SK-N-SH (cell line): ENCODE results near the gene CEP70. TPM values are rescaled to one million over a fixed set of nuclear protein-coding genes. Genes with fewer than 3 reads are reported as not detected.

ENCODE experiments used
- CTCF ChIA-PET: fragments of 300-600, 350-600 bp; formaldehyde crosslinking; extraction: SDS; loops from one replicate; lab custom pipeline; 2021; lab: Yijun Ruan, JAX
- POLR2A ChIA-PET: fragments of 350-600 bp; sonication (Branson Sonifier 250); formaldehyde crosslinking; extraction: SDS; loops from one replicate; lab custom pipeline; 2020; ENCODE audit warnings: antibody characterized with exemption, inconsistent platforms; lab: Yijun Ruan, JAX
- DNase-seq: peaks from one replicate; pipeline ENCODE4 v3.0.0; 2012
- H2AFZ ChIP-seq: fragments of 200-600 bp; sonication (generic); 2 replicates; pipeline ENCODE4 v1.8.1; 2016; ENCODE audit warnings: antibody characterized with exemption, mild to moderate bottlenecking, low read depth
- H3F3A ChIP-seq: fragments of 200-600 bp; sonication (generic); replicated peaks from 2 replicates; pipeline ENCODE3; 2016; ENCODE audit warnings: antibody characterized with exemption, mild to moderate bottlenecking; ENCODE audit not compliant: insufficient read depth
- H3K27ac ChIP-seq, 2 experiments: fragments of 200-500 bp in 1 of 2; fragments of 200-600 bp in 1 of 2; sonication (Bioruptor generic) in 1 of 2; sonication (generic), shearing (Covaris generic) in 1 of 2; 2 replicates each; pipeline versions ENCODE4 v1.5.1 to v1.6.1; 2014 to 2016; ENCODE audit warnings: low read depth in 2 of 2, inconsistent platforms in 1 of 2, low read length in 1 of 2, mild to moderate bottlenecking in 1 of 2, mixed read lengths in 1 of 2
- H3K27me3 ChIP-seq: fragments of 200-600 bp; sonication (generic), shearing (Covaris generic); 2 replicates; pipeline ENCODE4 v1.6.1; 2016; ENCODE audit warnings: mixed run types; ENCODE audit not compliant: insufficient read depth
- H3K36me3 ChIP-seq, 2 experiments: fragments of 200-500 bp in 1 of 2; fragments of 200-600 bp in 1 of 2; sonication (Bioruptor generic) in 1 of 2; sonication (generic) in 1 of 2; replicated peaks in 1 of 2; 2 replicates each; pipeline versions ENCODE3 to v1.5.1; 2014 to 2016; ENCODE audit warnings: low read length in 1 of 2, mild to moderate bottlenecking in 1 of 2; ENCODE audit not compliant: insufficient read depth in 2 of 2, control insufficient read depth in 1 of 2
- H3K4me1 ChIP-seq, 2 experiments: fragments of 200-500 bp in 1 of 2; fragments of 200-600 bp in 1 of 2; sonication (Bioruptor generic) in 1 of 2; sonication (generic), shearing (Covaris generic) in 1 of 2; 2 replicates each; pipeline versions ENCODE4 v1.5.1 to v1.6.1; 2014 to 2016; ENCODE audit warnings: low read depth in 1 of 2, low read length in 1 of 2, mixed run types in 1 of 2; ENCODE audit not compliant: insufficient read depth in 2 of 2, control insufficient read depth in 1 of 2
- H3K4me2 ChIP-seq: fragments of 200-600 bp; sonication (generic), shearing (Covaris generic); 2 replicates; pipeline ENCODE4 v1.6.1; 2017; ENCODE audit warnings: mixed run types
- H3K4me3 ChIP-seq, 2 experiments: fragments of 200-500 bp in 1 of 2; fragments of 200-600 bp in 1 of 2; sonication (Bioruptor generic) in 1 of 2; sonication (generic), shearing (Covaris generic) in 1 of 2; 2 replicates each; pipeline versions ENCODE4 v1.5.1 to v1.8.1; 2014 to 2016; ENCODE audit warnings: low read depth in 2 of 2, inconsistent platforms in 1 of 2, low read length in 1 of 2, mild to moderate bottlenecking in 1 of 2, mixed read lengths in 1 of 2, moderate library complexity in 1 of 2
- H3K79me2 ChIP-seq: fragments of 200-600 bp; sonication (generic); 2 replicates; pipeline ENCODE4 v1.8.1; 2017; ENCODE audit warnings: mild to moderate bottlenecking; ENCODE audit not compliant: insufficient read depth
- H3K9ac ChIP-seq: fragments of 200-600 bp; sonication (generic); 2 replicates; pipeline ENCODE4 v1.6.1; 2017; ENCODE audit warnings: mixed run types
- H3K9me2 ChIP-seq: fragments of 200-600 bp; sonication (generic); 2 replicates; pipeline ENCODE4 v1.6.1; 2017; ENCODE audit warnings: mixed run types
- H3K9me3 ChIP-seq: fragments of 200-600 bp; sonication (generic); 2 replicates; pipeline ENCODE4 v1.6.1; 2017; ENCODE audit warnings: mixed run types, mild to moderate bottlenecking, moderate library complexity
- H4K20me1 ChIP-seq: fragments of 200-600 bp; sonication (generic); 2 replicates; pipeline ENCODE4 v1.6.1; 2017; ENCODE audit warnings: mild to moderate bottlenecking, mixed run types; ENCODE audit not compliant: insufficient read depth
- CTCF ChIP-seq: fragments of 200-600 bp; sonication (generic); IDR thresholded peaks from 2 replicates; pipeline ENCODE4 v1.6.1; 2017; ENCODE audit warnings: antibody characterized with exemption, mild to moderate bottlenecking, moderate library complexity
- ELF1 ChIP-seq: IDR thresholded peaks from 2 replicates; pipeline ENCODE4 v1.4.0; 2012
- EP300 ChIP-seq, 2 experiments: IDR thresholded peaks; 2 replicates each; pipeline versions ENCODE4 v1.4.0 to v1.6.1; 2012; ENCODE audit warnings: borderline replicate concordance in 1 of 2, low read depth in 1 of 2, low read length in 1 of 2
- FOXJ3 ChIP-seq: sonication (generic); formaldehyde crosslinking; IDR thresholded peaks from 2 replicates; pipeline ENCODE4 v1.5.1; 2020; ENCODE audit warnings: mild to moderate bottlenecking, missing genetic modification reagents
- FOXM1 ChIP-seq: IDR thresholded peaks from 2 replicates; pipeline ENCODE4 v1.4.0; 2012; ENCODE audit warnings: low read depth, mild to moderate bottlenecking
- GABPA ChIP-seq: IDR thresholded peaks from 2 replicates; pipeline ENCODE4 v1.4.0; 2012; ENCODE audit warnings: low read depth, mild to moderate bottlenecking
- IRF3 ChIP-seq: fragments of 150-350 bp; IDR thresholded peaks from 2 replicates; pipeline ENCODE4 v1.6.1; 2016; ENCODE audit warnings: mild to moderate bottlenecking, low read depth, low read length
- JUND ChIP-seq: IDR thresholded peaks from 2 replicates; pipeline ENCODE4 v1.4.0; 2012
- MAX ChIP-seq: IDR thresholded peaks from 2 replicates; pipeline ENCODE4 v1.4.0; 2012; ENCODE audit warnings: low read depth
- MXI1 ChIP-seq: IDR thresholded peaks from 2 replicates; pipeline ENCODE4 v1.6.1; 2012; ENCODE audit warnings: mild to moderate bottlenecking, low read depth, low read length, improper control_type of control experiment
- NRF1 ChIP-seq: IDR thresholded peaks from 2 replicates; pipeline ENCODE4 v1.6.1; 2012; ENCODE audit warnings: low read depth, mild to moderate bottlenecking, low read length
- PBX3 ChIP-seq: IDR thresholded peaks from 2 replicates; pipeline ENCODE4; 2012
- POLR2AphosphoS5 ChIP-seq: IDR thresholded peaks from 2 replicates; pipeline ENCODE4 v1.6.1; 2012; ENCODE audit warnings: low read depth, low read length
- RCOR1 ChIP-seq: fragments of 150-350 bp; IDR thresholded peaks from 2 replicates; pipeline ENCODE4 v1.6.1; 2017; ENCODE audit warnings: antibody characterized with exemption, low read length
- RXRA ChIP-seq: IDR thresholded peaks from 2 replicates; pipeline ENCODE4 v1.4.0; 2012; ENCODE audit warnings: low read depth, mild to moderate bottlenecking, borderline replicate concordance
- SIN3A ChIP-seq: IDR thresholded peaks from 2 replicates; pipeline ENCODE4 v1.6.1; 2012; ENCODE audit warnings: low read depth, mild to moderate bottlenecking, low read length, moderate library complexity, borderline replicate concordance
- SMC3 ChIP-seq: IDR thresholded peaks from 2 replicates; pipeline ENCODE4 v1.6.1; 2012; ENCODE audit warnings: low read depth, low read length, improper control_type of control experiment
- TAF1 ChIP-seq: IDR thresholded peaks from 2 replicates; pipeline ENCODE4 v1.6.1; 2012; ENCODE audit warnings: low read depth, mild to moderate bottlenecking, low read length, moderate library complexity, borderline replicate concordance
- USF1 ChIP-seq: IDR thresholded peaks from 2 replicates; pipeline ENCODE4 v1.4.0; 2012; ENCODE audit warnings: low read depth, borderline replicate concordance
- YY1 ChIP-seq: IDR thresholded peaks from 2 replicates; pipeline ENCODE4 v1.4.0; 2012; ENCODE audit warnings: low read depth, mild to moderate bottlenecking
- ZBTB33 ChIP-seq: IDR thresholded peaks from 2 replicates; pipeline ENCODE4 v1.4.0; 2012; ENCODE audit warnings: low read depth, borderline replicate concordance
- WGBS: methylation state at CpG from one replicate; pipeline ENCODE4 v1.1.6; 2017; ENCODE audit warnings: low lambda C conversion rate; 5-methylcytosine and 5-hydroxymethylcytosine counted together
- polyA plus RNA-seq, 3 experiments: library from polyadenylated mRNA; depleted of rRNA; stranded (reverse); fragments of >200 nt; gene quantifications; 2 replicates each; pipeline ENCODE4 v1.2.3, GENCODE V29; 2012

CEP70 gene
- polyA plus RNA-seq, 1 of the 3 experiments (the other 2 are of a cell fraction) = 3.7 TPM

- TF ChIP-seq CTCF (no peak), PBX3 (no peak), ELF1 (no peak), RXRA (no peak), POLR2AphosphoS5 (no peak), TAF1 (no peak), YY1 (no peak), GABPA (no peak), JUND (no peak), MXI1 (no peak), EP300 (IDR thresholded peaks at IDR 0.05; ENCODE audit: borderline replicate concordance in 1 of 2, low read depth in 1 of 2, low read length in 1 of 2) (no peak), FOXJ3 (no peak)
These were observed 46.5 kb upstream of the CEP70 start (continued) for GRCh38 chr3:138640537-138640936.

GRCh38 chr3:138638641-138639040 lies 44.6 kb upstream of the CEP70 start:
- no peak overlapping the region for H3K9ac ChIP-seq
- no peak overlapping the region for H3K4me2 ChIP-seq
- TF ChIP-seq USF1 (no peak), MXI1 (no peak)
- 96% methylated on average over 2 of the region's 2 CpGs for WGBS
- H3K4me3 ChIP-seq = no peak overlapping the region
- H3K4me1 ChIP-seq = no peaks in the 10 kb centered on the region
- ChIA-PET CTCF (no interaction called here), POLR2A (no interaction called here)
- H3F3A ChIP-seq = no peaks in the 10 kb centered on the region
- H3K9me2 ChIP-seq = no peaks in the 10 kb centered on the region
- H3K27me3 ChIP-seq = no peaks in the 10 kb centered on the region
- no peaks in the 10 kb centered on the region for H4K20me1 ChIP-seq
- no peak for DNase-seq
- no peak overlapping the region for H3K27ac ChIP-seq
- H2AFZ ChIP-seq = no peak overlapping the region
- peaks cover 0 to 3% of the 10 kb centered on the region in 2 experiments for H3K36me3 ChIP-seq
- peaks cover 10% of the 10 kb centered on the region; the same call in 1 of the 2 replicates for H3K9me3 ChIP-seq
- no peaks in the 10 kb centered on the region for H3K79me2 ChIP-seq

GRCh38 chr3:138629526-138629925 lies 35.5 kb upstream of the CEP70 start:
- no peaks in the 10 kb centered on the region for H3F3A ChIP-seq
- no peaks in the 10 kb centered on the region for H3K9me2 ChIP-seq
- DNase-seq = no peak
- no peaks in the 10 kb centered on the region for H3K27me3 ChIP-seq
- 77% methylated on average over 6 of the region's 6 CpGs for WGBS
- no peaks in the 10 kb centered on the region for H3K79me2 ChIP-seq
- H3K27ac ChIP-seq = no peak overlapping the region
- H3K4me3 ChIP-seq = no peak overlapping the region
- no peaks in the 10 kb centered on the region for H3K9me3 ChIP-seq
- H3K4me2 ChIP-seq = no peak overlapping the region
- H3K9ac ChIP-seq = no peak overlapping the region
- H4K20me1 ChIP-seq = no peaks in the 10 kb centered on the region
- TF ChIP-seq IRF3 (no peak), EP300 (IDR thresholded peaks at IDR 0.05; ENCODE audit: borderline replicate concordance in 1 of 2, low read depth in 1 of 2, low read length in 1 of 2) (no peak), FOXM1 (no peak), ZBTB33 (no peak), MAX (no peak), SIN3A (no peak), SMC3 (no peak), JUND (no peak), RCOR1 (no peak), ELF1 (no peak), YY1 (no peak), NRF1 (no peak)
- no peak overlapping the region for H2AFZ ChIP-seq
- peaks cover 3% of the 10 kb centered on the region in 2 experiments for H3K36me3 ChIP-seq
- no peaks in the 10 kb centered on the region; a peak in 1 of 4 replicates for H3K4me1 ChIP-seq
- CTCF ChIA-PET = interaction anchor here (1.1 kb wide), 1 partner anchor 34 kb away, joined by 3 read pairs; no protein-coding TSS in a partner anchor
- POLR2A ChIA-PET = no interaction called here
